Activated T-cell treated with anti-CD3 and anti-CD28 coated beads for 4 hours (primary cell): ENCODE measurements around the gene GRIP1.

Source experiments
- DNase-seq: peaks from one replicate; pipeline ENCODE4 v3.0.0-alpha.2; 2020

Gene GRIP1

GRCh38 chr12:66430106-66430505 is 248.8 kb downstream of the GRIP1 start:
- no peak for DNase-seq

DNA sequence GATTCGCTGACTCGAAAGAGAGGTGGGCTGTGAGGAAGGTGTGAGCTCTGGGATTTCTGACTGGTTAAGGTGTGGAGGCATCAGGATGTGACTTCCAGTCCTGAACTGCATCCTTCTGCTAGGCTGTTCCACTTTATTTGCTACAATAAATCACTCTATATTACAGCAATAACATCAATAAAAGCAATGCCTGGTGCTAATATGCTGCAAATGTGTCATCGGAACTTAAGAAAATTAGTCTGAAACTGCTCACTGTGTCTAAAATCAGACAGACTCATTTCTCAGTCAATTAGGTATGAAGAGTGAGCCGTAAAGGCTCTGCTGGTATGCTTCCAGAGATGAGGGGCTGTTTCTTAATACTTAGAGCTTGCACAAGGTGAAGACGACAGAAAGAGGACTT is 250.0 kb downstream of the GRIP1 start:
- no peak for DNase-seq

- DNase-seq: no peak
These were observed 250.6 kb downstream of the GRIP1 start for GRCh38 chr12:66428261-66428660.

DNA sequence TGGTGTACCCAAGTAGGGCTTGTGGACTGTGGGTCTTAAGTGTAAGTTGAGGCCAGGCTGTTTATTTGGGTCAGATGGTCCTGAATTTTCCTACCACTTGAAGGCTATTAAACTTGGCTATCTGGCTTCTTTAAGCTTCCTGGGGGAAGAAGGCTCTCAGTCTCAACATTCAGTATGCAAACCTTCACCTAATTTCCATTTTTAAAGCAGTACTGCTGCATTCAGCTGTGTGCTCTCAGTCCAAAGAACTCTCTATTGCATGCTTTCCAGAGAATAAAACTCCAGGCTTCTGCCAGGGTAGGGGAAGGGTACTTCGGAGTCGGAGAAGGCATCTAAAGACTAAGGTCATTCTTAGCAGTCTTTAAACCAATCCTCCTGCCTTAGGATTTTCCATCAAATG is 252.2 kb downstream of the GRIP1 start:
- no peak for DNase-seq

DNA sequence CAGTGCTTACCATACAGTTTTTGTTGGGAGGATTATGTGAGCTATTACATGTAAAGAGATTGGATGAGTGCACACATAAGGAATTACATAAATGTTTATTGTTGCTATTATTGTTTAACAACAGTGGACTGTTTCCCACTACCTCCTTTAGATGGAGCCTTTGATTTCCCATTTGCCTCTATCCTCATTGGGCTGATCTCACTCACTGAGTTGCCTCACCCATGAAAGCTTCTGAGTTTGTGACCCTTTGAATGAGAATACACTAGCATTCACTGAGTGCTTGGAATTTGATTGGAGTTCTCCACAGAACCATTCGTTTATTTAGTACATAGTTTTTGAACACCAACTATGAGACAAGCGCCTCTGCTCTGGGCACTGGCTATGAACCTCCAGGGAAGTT is 255.6 kb downstream of the GRIP1 start:
- no peak for DNase-seq

- DNase-seq: no peak
These were observed 260.0 kb downstream of the GRIP1 start for GRCh38 chr12:66418908-66419307.

GRCh38 chr12:66417217-66417616 is 261.7 kb downstream of the GRIP1 start:
- DNase-seq: no peak

DNA sequence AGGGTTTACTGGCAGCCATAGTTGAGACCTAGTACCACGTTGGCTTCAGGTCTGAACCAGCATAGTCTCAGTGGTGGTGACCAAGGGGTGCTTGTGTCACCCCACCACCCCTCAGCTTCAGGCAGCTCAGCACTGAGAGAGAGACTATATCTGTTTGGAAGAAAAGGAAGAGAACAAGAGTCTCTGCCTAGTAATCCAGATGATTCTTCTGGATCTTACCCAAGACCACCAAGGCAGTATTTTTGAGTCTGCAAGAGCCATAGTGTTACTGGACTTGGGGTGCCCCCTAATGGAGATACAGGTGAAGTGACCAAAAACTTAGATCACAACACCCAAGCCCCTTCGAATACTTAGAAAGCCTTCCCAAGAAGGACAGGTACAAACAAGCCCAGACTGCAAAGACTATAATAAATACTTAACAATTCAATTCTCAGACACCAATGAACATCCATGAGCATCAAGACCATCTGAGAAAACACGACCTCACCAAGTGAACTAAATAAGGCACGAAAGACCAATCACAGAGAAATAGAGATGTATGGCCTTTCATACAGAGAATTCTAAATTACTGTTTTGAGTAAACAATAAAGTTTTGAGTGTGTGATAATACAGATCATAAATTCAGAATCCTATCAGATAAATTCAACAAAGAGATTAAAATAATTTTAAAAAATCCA is 269.5 kb downstream of the GRIP1 start:
- DNase-seq: peak; percentile 38

DNA sequence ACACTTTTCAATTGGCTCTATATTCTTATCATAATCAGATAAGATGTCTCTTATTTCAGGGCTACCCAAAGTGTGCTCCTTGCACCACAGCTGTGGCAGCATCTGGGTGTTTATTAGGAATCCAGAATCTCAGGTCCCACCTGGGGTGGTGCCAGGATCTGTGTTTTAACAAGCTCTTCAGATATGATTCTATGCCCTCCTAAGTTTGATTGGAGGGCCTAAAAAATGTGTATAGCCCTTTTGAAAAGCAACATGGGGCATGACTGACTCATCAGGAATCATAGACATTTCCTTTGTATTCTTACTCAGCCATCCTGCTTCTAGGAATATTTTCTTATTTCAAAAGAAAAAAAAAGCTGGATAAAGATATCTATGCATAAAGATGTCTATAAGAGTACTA is 273.5 kb downstream of the GRIP1 start:
- DNase-seq: no peak

- DNase-seq: no peak
These were observed 275.1 kb downstream of the GRIP1 start for GRCh38 chr12:66403746-66404145.

- no peak for DNase-seq
These were observed 279.0 kb downstream of the GRIP1 start for GRCh38 chr12:66399911-66400306.

GRCh38 chr12:66398931-66399910 is 279.7 kb downstream of the GRIP1 start:
- no peak for DNase-seq

GRCh38 chr12:66397574-66398290 is 281.1 kb downstream of the GRIP1 start:
- DNase-seq: no peak

DNA sequence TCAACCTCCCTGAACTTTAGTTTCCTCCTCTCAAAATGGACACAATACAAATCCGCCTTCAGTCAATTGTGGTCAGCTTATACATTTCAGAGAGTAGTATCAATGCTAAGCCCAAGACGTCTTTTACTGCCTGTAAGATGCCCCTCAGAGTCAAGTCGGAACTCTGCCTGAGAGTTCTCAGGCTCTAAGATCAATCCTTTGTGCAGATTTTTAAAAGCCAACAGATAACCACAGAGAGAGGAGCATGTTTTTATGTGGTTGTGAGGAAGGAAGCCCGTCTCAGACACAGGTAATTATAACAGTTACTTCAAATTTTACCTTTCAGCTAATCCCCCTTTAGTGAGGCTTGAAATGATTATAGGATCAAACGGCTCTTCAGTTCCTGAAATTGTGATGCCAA is 285.0 kb downstream of the GRIP1 start:
- DNase-seq: no peak

GRCh38 chr12:66392266-66392915 is 286.5 kb downstream of the GRIP1 start:
- no peak for DNase-seq

DNA sequence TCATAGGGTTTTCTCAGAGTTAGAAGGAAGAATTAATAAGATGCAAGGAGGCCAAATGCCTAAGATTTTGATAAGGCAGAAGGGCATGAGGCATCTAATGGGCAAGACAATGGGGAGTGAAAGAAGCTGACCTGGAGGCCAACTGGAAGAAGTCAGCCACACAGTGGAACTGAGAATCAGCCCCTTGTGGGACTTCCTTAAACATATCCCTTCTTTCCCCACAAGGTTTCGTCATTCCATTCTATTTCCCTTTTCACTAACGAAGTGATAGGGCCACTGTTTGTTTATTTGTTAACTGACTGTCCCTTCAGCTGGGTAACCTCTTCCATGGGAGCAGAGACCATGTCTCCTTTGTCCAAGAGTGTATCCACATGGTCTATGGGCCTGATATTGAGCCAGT is 290.4 kb downstream of the GRIP1 start:
- DNase-seq: no peak

DNA sequence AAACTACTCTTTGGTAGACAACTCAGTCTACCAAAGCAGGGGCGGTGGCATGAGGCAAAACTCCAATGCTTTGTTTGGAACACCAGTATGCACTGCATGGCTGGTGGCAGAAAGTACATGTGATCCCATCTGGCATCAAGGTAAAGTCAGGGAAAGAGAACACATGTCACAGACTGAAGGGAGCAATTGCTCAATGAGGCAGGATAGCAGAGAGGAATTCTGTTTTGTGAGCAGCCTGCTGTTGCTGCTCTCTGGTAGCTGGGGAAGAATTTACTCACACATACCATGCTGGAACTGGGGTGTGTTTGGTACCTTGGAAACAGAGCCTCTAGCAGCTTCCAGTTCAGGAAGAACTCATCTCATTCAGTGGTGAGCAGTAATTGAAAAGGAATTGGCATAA is 291.8 kb downstream of the GRIP1 start:
- DNase-seq: no peak

- DNase-seq: no peak
These were observed 297.9 kb downstream of the GRIP1 start for GRCh38 chr12:66380769-66381535.

GRCh38 chr12:66379616-66380015 is 299.3 kb downstream of the GRIP1 start:
- no peak for DNase-seq

GRCh38 chr12:66375560-66375959 is 303.3 kb downstream of the GRIP1 start:
- no peak for DNase-seq

- no peak for DNase-seq
These were observed 306.9 kb downstream of the GRIP1 start for GRCh38 chr12:66371982-66372381.

DNA sequence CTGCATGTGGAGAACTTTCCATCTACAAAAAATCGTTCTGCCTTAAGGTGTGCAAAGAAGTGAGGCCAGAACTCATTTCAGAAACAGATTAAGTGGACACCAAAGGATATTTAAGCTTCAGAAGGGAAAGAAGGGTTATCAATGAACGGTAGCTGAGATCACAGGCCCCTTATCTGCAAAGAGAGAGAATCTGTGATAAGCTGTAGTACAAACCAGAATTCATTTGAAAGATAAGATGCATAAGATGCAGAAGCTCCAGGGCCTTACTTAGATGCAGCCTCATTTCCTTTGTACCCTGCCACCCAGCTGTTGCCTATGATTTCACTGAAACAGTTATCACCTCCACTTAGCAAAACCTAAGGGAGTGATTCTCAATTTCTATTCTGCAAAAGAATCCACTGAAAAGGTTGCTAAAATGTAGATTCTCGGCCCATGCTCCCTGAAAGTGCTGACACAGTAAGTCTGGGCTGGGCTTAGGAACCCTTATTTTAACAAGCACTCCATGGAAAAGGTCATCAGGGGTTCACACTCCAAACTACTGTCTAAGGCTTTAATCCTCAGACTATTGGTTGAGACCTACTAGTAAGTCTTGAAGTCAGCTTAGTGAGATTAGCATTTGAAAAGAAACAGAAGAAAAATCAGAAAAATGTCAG is 311.7 kb downstream of the GRIP1 start:
- DNase-seq: no peak
